GM12891 (cell line): ENCODE results near the gene GASK1A.

Experiments
- DNase-seq: peaks from one replicate; pipeline ENCODE4 v3.0.0; 2011; ENCODE audit warnings: low spot score; ENCODE audit not compliant: insufficient read length
- FAIRE-seq: peaks from 2 replicates; lab custom pipeline; 2011; peaks lifted over from hg19 to GRCh38; lab: Jason Lieb, UNC
- PAX5 ChIP-seq: IDR thresholded peaks from 2 replicates; pipeline ENCODE4 v1.6.1; 2011; ENCODE audit warnings: low read length, moderate library complexity, mild to moderate bottlenecking; ENCODE audit not compliant: insufficient read depth, severe bottlenecking
- POLR2A ChIP-seq: IDR thresholded peaks from 2 replicates; pipeline ENCODE4 v1.6.1; 2011; ENCODE audit warnings: low read depth, low read length, control low read depth
- POLR2AphosphoS5 ChIP-seq: IDR thresholded peaks from 2 replicates; pipeline ENCODE4 v1.6.1; 2011; ENCODE audit warnings: low read depth, low read length, control low read depth
- POU2F2 ChIP-seq: IDR thresholded peaks from 2 replicates; pipeline ENCODE4 v1.6.1; 2011; ENCODE audit warnings: low read depth, mild to moderate bottlenecking, control low read depth, low read length, moderate library complexity
- SPI1 ChIP-seq: IDR thresholded peaks from 2 replicates; pipeline ENCODE4 v1.6.1; 2011; ENCODE audit warnings: low read depth, low read length, control low read depth
- TAF1 ChIP-seq: IDR thresholded peaks from 2 replicates; pipeline ENCODE4 v1.6.1; 2011; ENCODE audit warnings: low read depth, low read length, control low read depth

GASK1A gene

GRCh38 chr3:43028678-43029490 lies 49.8 kb downstream of the GASK1A start:
- no peak for FAIRE-seq
- no peak for TF ChIP-seq POLR2AphosphoS5
- no peak for TF ChIP-seq TAF1
- TF ChIP-seq PAX5, result no peak
- no peak for TF ChIP-seq SPI1
- TF ChIP-seq POLR2A, result no peak
- no peak for TF ChIP-seq POU2F2
- no peak for DNase-seq

DNA sequence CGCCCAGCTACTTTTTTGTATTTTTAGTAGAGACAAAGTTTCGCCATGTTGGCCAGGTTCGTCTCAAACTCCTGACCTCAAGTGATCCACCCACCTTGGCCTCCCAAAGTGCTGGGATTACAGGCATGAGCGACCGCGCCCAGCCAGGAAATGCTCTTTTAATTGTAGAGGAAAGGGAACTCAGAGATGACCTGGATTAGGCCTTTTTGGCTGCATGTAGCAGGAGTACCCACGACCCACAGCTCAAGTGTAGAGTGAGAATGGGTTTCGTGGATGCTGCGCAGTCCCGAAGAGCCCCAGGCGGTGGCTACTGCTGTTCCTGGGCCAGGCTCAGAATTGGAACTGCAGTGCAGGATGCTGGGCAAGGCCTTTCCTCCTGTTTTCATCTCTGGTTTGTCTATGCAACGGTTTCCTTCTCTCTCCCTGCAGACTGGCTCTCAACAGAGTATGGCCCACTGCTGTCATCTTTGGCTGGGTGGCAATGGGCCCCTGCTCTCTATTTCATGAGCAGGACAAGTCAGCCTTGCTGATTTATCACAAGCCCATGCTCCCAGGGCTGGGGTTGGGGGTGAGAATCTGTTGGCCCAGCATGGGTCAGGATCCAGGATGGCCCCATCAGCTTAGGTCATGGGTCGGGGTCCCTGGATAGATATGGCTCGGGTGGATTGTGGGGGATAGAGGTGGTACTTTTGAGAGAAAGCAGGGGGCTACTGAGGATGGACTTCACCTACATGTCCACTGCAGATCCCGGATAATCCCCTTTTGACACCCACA lies 51.2 kb downstream of the GASK1A start:
- FAIRE-seq (no peak), DNase-seq (no peak)
- TF ChIP-seq PAX5, result no peak

DNA sequence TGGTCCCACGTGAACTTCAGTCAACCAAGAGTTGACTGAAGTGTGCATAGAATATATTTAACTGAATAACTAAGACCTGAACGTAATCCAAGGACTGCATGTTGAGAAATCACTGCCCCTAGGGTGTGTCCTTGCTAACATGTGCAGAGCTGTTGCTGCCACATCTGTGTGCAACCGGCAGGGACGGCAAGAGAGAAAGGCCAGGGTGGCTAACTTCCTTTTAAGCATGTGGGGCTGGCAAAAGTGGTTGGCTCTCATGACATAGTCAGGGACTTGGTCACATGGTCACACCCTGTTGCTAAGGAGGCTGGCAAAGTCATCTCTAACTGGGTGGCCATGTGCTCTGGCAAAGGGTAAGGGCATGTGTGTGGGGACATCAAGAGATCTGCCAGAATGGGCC lies 52.4 kb downstream of the GASK1A start:
- FAIRE-seq (no peak), DNase-seq (no peak)

DNA sequence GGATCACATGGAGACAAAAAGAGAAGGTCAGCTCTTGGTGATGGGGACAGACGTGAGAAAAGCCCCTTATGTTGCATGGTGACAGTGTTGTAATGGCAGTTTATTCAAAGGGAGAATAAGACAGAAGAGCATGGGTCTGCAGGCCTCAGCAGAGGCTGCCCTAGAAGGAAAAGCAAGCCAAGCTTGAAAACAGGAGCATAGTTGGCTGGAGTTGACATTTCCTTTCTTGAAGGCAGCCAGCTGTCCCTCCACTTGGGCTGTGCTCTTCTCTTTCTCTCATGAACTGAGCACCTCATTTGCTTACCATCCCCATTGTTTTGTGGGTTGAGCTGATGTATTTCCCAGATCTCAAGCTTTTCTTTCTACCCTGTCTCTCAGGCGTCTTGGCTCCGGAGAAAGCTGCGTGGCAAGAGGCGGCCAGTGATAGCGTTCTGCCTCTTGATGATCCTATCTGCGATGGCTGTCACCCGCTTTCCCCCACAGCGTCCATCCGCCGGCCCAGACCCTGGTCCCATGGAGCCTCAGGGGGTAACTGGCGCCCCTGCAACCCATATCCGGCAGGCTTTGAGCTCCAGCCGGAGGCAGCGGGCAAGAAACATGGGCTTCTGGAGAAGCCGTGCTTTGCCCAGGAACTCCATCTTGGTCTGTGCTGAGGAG lies 52.9 kb downstream of the GASK1A start:
- no peak for DNase-seq
- FAIRE-seq, result no peak
- TF ChIP-seq POU2F2, result no peak
- no peak for TF ChIP-seq PAX5
- TF ChIP-seq SPI1, result no peak
- no peak for TF ChIP-seq TAF1
- TF ChIP-seq POLR2AphosphoS5, result no peak
- TF ChIP-seq POLR2A, result no peak

More for the DNA sequence above, 52.4 kb downstream of the GASK1A start:
- TF ChIP-seq PAX5 (no peak), POLR2A (no peak), SPI1 (no peak), POU2F2 (no peak), TAF1 (no peak), POLR2AphosphoS5 (no peak)

DNA sequence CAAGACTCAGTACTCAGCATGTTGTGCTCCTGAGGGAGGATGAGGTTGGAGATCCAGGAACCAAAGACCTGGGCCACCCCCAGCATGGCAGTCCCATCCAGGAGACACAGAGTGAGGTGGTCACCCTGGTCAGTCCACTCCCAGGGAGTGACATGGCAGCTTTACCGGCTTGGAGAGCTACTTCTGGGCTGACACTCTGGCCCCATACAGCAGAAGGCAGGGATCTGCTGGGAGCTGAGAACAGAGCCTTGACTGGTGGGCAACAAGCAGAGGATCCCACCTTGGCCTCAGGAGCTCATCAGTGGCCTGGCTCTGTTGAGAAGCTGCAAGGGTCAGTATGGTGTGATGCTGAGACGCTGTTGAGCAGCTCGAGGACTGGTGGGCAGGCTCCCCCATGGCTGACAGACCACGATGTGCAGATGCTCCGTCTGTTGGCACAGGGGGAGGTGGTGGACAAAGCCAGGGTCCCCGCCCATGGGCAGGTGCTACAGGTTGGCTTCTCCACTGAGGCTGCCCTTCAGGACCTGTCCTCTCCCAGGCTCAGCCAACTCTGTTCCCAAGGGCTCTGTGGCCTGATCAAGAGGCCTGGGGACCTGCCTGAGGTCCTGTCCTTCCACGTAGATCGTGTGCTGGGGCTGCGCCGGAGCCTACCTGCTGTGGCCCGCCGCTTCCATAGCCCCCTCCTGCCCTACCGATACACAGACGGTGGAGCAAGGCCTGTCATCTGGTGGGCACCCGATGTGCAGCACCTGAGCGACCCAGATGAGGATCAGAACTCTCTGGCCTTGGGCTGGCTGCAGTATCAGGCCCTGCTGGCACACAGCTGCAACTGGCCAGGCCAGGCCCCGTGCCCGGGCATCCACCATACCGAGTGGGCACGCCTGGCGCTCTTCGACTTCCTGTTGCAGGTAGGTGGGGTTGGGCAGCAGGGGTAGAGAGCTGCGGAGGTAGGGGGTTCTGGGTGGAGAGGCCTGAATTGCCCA lies 53.8 kb downstream of the GASK1A start:
- no peak for TF ChIP-seq PAX5
- no peak for TF ChIP-seq POLR2A
- no peak for TF ChIP-seq TAF1
- no peak for TF ChIP-seq SPI1
- no peak for TF ChIP-seq POLR2AphosphoS5
- TF ChIP-seq POU2F2, result no peak
- no peak for FAIRE-seq

GRCh38 chr3:43034200-43034599 lies 55.1 kb downstream of the GASK1A start:
- no peak for TF ChIP-seq POU2F2
- no peak for TF ChIP-seq PAX5
- TF ChIP-seq POLR2AphosphoS5, result no peak
- TF ChIP-seq POLR2A, result no peak
- no peak for TF ChIP-seq SPI1
- no peak for TF ChIP-seq TAF1
- FAIRE-seq (no peak), DNase-seq (no peak)

More for the DNA sequence above, 53.8 kb downstream of the GASK1A start:
- DNase-seq, result no peak

- TF ChIP-seq PAX5 (no peak), POLR2AphosphoS5 (no peak), TAF1 (no peak), SPI1 (no peak), POLR2A (no peak), POU2F2 (no peak)
- FAIRE-seq, result no peak
- DNase-seq, result no peak
Measured at GRCh38 chr3:43034911-43035310, 55.8 kb downstream of the GASK1A start.

- DNase-seq, result no peak
- FAIRE-seq, result no peak
- TF ChIP-seq PAX5 (no peak), POLR2A (no peak), POLR2AphosphoS5 (no peak), SPI1 (no peak), POU2F2 (no peak), TAF1 (no peak)
Measured at GRCh38 chr3:43035801-43036365, 56.8 kb downstream of the GASK1A start.
